HL-60 (cell line): Measurements from ENCODE around the gene KCNJ11.

Experiments used
- TF ChIP-seq, protein P1 (sequence below): IDR thresholded peaks from one replicate; pipeline ENCODE4 v1.5.1; 2011; ENCODE audit warnings: low read length, control low read depth, inconsistent platforms; ENCODE audit not compliant: insufficient read depth
- TF ChIP-seq, protein P2 (sequence below): IDR thresholded peaks from 2 replicates; pipeline ENCODE4 v1.6.1; 2012; ENCODE audit warnings: low read depth; ENCODE audit not compliant: insufficient replicate concordance

DNA sequence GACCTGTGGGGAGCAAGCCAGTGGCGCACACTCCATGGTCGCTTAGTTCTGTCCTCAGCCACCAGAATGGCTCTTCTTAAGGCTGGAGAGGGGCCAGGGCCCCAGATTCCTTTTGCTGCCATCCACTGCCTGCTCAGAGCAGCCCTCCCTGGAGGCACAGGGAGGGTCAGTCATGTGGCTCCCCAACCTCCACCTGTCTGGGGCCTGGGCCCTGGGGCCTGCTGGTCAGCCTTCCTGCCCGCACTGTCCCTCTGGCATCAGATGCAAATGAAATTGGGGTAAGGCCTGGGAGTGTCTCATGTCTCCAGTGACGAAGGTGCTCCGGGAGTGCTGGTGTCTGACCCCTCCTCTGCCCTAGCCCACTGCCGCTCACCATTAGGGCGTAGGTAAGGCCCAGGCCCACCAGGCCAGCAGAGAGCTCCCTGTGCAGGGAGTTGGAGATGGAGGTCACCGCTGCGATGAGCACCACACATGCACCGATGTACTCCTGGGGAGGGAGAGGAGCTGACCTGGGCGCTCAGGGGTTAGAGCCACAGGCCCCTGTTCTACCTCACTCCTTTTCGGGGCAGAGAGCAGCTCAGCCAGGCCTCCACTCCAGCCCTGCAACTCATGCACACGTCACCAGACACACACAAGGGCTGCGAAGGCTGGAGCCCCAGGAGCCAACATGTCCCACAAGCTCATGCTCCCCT lies 9.0 kb upstream of the KCNJ11 start:
- TF ChIP-seq, protein P1, sequence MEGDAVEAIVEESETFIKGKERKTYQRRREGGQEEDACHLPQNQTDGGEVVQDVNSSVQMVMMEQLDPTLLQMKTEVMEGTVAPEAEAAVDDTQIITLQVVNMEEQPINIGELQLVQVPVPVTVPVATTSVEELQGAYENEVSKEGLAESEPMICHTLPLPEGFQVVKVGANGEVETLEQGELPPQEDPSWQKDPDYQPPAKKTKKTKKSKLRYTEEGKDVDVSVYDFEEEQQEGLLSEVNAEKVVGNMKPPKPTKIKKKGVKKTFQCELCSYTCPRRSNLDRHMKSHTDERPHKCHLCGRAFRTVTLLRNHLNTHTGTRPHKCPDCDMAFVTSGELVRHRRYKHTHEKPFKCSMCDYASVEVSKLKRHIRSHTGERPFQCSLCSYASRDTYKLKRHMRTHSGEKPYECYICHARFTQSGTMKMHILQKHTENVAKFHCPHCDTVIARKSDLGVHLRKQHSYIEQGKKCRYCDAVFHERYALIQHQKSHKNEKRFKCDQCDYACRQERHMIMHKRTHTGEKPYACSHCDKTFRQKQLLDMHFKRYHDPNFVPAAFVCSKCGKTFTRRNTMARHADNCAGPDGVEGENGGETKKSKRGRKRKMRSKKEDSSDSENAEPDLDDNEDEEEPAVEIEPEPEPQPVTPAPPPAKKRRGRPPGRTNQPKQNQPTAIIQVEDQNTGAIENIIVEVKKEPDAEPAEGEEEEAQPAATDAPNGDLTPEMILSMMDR = no peak
- TF ChIP-seq, protein P2, sequence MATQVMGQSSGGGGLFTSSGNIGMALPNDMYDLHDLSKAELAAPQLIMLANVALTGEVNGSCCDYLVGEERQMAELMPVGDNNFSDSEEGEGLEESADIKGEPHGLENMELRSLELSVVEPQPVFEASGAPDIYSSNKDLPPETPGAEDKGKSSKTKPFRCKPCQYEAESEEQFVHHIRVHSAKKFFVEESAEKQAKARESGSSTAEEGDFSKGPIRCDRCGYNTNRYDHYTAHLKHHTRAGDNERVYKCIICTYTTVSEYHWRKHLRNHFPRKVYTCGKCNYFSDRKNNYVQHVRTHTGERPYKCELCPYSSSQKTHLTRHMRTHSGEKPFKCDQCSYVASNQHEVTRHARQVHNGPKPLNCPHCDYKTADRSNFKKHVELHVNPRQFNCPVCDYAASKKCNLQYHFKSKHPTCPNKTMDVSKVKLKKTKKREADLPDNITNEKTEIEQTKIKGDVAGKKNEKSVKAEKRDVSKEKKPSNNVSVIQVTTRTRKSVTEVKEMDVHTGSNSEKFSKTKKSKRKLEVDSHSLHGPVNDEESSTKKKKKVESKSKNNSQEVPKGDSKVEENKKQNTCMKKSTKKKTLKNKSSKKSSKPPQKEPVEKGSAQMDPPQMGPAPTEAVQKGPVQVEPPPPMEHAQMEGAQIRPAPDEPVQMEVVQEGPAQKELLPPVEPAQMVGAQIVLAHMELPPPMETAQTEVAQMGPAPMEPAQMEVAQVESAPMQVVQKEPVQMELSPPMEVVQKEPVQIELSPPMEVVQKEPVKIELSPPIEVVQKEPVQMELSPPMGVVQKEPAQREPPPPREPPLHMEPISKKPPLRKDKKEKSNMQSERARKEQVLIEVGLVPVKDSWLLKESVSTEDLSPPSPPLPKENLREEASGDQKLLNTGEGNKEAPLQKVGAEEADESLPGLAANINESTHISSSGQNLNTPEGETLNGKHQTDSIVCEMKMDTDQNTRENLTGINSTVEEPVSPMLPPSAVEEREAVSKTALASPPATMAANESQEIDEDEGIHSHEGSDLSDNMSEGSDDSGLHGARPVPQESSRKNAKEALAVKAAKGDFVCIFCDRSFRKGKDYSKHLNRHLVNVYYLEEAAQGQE = no peak
